Measurements from ENCODE around the gene DACT3.
A peak's percentile ranks its signal among the peaks of the same experiment; 100 is the strongest.

The DACT3 gene

DNA sequence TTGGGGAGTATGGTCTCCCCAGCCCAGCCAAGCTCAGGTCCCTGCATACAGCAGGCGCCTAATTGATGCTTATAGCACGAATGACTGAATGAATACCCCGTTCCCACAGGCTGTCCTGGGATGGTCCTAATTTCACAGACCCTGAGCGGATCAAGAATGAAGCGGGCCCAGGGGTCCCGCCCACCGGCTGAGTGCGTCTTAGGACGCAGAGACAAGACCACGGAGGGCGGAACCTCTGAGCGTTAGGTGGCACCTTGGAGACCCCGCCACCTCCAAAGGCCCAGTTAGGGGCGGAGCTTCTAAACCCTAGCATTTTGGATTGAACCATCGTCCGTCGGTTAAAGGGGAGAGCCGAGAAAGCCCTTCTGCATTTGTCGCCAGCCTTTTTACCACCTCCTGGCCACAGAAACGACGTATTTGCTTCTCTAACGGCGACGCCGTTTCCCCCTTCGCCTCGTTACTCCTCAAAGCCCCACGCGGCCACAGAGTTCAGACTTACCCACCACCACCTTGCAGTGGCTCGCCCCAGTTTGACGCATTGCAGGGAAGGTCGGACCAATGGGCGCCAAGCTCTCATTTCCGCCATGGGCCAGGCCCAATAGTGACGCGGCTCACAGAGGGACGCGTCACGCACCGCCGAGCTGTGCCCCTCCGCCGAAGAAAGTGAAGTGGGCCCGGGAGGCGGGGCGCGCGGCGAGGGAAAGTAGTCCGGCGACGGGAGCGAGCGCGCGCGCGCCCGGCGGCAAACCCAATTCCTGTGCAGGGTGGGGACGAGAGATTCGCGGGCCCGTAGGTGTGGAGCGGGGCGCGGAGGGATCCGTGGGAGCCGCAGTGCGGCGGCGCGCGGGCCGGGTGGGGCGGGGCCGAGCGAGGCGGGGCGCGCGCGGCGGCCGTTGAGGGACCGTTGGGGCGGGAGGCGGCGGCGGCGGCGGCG lies 60.3 kb downstream of the DACT3 start:
- TF ChIP-seq, protein P1, sequence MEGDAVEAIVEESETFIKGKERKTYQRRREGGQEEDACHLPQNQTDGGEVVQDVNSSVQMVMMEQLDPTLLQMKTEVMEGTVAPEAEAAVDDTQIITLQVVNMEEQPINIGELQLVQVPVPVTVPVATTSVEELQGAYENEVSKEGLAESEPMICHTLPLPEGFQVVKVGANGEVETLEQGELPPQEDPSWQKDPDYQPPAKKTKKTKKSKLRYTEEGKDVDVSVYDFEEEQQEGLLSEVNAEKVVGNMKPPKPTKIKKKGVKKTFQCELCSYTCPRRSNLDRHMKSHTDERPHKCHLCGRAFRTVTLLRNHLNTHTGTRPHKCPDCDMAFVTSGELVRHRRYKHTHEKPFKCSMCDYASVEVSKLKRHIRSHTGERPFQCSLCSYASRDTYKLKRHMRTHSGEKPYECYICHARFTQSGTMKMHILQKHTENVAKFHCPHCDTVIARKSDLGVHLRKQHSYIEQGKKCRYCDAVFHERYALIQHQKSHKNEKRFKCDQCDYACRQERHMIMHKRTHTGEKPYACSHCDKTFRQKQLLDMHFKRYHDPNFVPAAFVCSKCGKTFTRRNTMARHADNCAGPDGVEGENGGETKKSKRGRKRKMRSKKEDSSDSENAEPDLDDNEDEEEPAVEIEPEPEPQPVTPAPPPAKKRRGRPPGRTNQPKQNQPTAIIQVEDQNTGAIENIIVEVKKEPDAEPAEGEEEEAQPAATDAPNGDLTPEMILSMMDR (IDR thresholded peaks at IDR 0.05; ENCODE audit: low read length, missing control alignments), result no peak
- peak overlapping the region; percentile 87 for H3K4me3 ChIP-seq (replicated peaks; ENCODE audit: low read depth, low read length)
- peak; percentile 99 for DNase-seq (ENCODE audit: low read depth)

DNA sequence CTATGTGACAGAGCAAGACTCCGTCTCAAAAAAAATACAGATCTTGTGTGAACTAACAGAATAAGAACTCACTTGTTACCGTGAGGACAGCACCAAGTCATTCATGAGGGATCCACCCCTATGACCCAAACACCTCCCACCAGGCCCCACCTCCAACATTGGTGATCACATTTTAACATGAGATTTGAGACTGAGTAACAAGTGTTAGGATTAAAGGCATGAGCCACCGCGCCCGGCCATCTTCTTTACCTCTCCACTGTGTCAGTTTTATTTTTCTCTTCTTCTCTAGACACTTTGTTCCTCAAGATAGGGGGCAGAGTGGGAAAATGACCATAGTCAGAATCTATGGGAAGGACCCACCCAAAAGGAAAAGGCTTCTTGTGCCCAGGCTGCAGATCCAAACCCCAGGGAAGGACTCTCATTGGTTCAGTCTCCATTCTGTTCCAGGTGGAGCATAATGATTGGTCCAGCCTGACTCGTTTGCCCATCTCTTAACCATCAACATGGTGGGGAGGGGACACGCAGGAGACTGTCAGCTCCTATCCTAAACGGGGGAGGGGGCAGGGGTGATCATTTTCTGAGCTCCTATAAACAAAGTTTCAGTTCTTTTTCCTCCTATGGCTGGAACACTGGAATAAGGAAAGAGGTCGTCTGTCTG lies 61.1 kb downstream of the DACT3 start:
- DNase-seq (ENCODE audit: low read depth), result no peak
- H3K4me3 ChIP-seq (replicated peaks; ENCODE audit: low read depth, low read length), result peak overlapping the region; percentile 87
- TF ChIP-seq, protein P1 (IDR thresholded peaks at IDR 0.05; ENCODE audit: low read length, missing control alignments), result no peak

DNA sequence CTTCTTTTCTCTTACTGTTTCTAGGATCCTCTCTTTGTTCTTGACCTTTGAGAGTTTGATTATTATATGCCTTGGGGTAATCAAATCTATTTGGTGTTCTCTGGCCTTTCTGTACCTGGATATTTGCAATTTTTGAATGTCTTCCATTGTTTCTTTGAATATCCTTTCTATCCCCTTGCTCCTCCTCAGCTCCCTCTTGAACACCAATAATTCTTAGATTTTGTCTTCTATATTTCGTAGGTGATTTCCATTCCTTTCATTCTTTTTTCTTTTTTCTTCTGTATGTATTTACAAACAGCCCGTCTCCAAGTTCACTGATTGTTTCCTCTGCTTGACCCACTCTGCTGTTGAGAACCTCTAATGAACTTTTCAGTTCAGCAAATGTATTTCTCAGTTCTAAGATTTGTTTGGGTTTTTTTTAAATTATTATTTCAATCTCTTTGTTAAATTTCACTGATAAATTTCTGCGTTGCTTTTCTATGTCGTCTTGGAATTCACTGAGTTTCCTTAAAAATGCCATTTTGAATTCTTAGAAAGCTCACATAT lies 62.5 kb downstream of the DACT3 start:
- H3K4me3 ChIP-seq (replicated peaks; ENCODE audit: low read depth, low read length), result no peak overlapping the region
- no peak for DNase-seq (ENCODE audit: low read depth)
- TF ChIP-seq, protein P1 (IDR thresholded peaks at IDR 0.05; ENCODE audit: low read length, missing control alignments), result no peak

Measured in fibroblast of pulmonary artery (primary cell).